ENCODE data around the gene EGFL6. TPM values are rescaled to one million over a fixed set of nuclear protein-coding genes. Genes with fewer than 3 reads are reported as not detected.

The EGFL6 gene
- polyA plus RNA-seq, 1 donor from 2014 or later = 0.36 TPM

DNA sequence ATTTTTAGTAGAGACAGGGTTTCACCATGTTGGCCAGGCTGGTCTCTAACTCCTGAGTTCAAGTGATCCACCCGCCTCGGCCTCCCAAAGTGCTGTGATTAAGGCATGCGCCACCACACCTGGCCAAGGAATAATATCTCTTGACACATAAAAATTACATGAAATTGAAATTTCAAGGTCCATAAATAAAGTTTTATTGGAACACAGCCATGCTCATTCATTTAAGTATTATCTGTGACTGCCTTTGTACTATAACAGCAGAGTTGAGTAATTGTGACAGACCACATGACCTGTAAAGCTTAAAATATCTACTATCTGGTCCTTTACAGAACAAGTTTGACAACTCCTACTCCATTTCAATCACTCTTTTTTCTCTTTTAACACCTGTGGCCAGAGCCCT is 17.8 kb upstream of the EGFL6 start:
- no peaks in the 10 kb centered on the region for H3K9me2 ChIP-seq (ENCODE audit: insufficient read depth, low read length)
- H3K4me2 ChIP-seq (ENCODE audit: low read length) = no peak overlapping the region
- no peaks in the 10 kb centered on the region for H3K9me3 ChIP-seq (ENCODE audit: low read length)
- H3K79me2 ChIP-seq (replicated peaks; ENCODE audit: insufficient read depth, low read length) = no peaks in the 10 kb centered on the region
- no peak overlapping the region for H3K27ac ChIP-seq (ENCODE audit: low read length)
- H4K20me1 ChIP-seq (ENCODE audit: insufficient read depth) = no peaks in the 10 kb centered on the region
- no peak overlapping the region for H3K9ac ChIP-seq (ENCODE audit: low read length)
- no peak overlapping the region for H2AFZ ChIP-seq (ENCODE audit: low read depth, low read length)
- no peaks in the 10 kb centered on the region for H3K36me3 ChIP-seq (ENCODE audit: insufficient read depth, low read length)
- H3F3A ChIP-seq (ENCODE audit: insufficient read depth, low read length, poor library complexity, severe bottlenecking) = no peaks in the 10 kb centered on the region
- TF ChIP-seq MXI1 (conservative IDR thresholded peaks at IDR 0.05; ENCODE audit: poor library complexity, severe bottlenecking) = no peak
- TF ChIP-seq SMC3 (conservative IDR thresholded peaks at IDR 0.05; ENCODE audit: poor library complexity) = no peak
- TF ChIP-seq EP300 (conservative IDR thresholded peaks at IDR 0.05; ENCODE audit: poor library complexity, severe bottlenecking) = no peak
- TF ChIP-seq, protein P1, sequence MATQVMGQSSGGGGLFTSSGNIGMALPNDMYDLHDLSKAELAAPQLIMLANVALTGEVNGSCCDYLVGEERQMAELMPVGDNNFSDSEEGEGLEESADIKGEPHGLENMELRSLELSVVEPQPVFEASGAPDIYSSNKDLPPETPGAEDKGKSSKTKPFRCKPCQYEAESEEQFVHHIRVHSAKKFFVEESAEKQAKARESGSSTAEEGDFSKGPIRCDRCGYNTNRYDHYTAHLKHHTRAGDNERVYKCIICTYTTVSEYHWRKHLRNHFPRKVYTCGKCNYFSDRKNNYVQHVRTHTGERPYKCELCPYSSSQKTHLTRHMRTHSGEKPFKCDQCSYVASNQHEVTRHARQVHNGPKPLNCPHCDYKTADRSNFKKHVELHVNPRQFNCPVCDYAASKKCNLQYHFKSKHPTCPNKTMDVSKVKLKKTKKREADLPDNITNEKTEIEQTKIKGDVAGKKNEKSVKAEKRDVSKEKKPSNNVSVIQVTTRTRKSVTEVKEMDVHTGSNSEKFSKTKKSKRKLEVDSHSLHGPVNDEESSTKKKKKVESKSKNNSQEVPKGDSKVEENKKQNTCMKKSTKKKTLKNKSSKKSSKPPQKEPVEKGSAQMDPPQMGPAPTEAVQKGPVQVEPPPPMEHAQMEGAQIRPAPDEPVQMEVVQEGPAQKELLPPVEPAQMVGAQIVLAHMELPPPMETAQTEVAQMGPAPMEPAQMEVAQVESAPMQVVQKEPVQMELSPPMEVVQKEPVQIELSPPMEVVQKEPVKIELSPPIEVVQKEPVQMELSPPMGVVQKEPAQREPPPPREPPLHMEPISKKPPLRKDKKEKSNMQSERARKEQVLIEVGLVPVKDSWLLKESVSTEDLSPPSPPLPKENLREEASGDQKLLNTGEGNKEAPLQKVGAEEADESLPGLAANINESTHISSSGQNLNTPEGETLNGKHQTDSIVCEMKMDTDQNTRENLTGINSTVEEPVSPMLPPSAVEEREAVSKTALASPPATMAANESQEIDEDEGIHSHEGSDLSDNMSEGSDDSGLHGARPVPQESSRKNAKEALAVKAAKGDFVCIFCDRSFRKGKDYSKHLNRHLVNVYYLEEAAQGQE (IDR thresholded peaks at IDR 0.05; ENCODE audit: borderline replicate concordance) = no peak
- no peak for TF ChIP-seq TAF1 (IDR thresholded peaks at IDR 0.05; ENCODE audit: low read depth)
- TF ChIP-seq RAD21 (conservative IDR thresholded peaks at IDR 0.05) = no peak
- no peak for TF ChIP-seq EZH2 (IDR thresholded peaks at IDR 0.05; ENCODE audit: borderline replicate concordance, insufficient read depth, low read length, poor library complexity, severe bottlenecking)
- TF ChIP-seq, protein P2, sequence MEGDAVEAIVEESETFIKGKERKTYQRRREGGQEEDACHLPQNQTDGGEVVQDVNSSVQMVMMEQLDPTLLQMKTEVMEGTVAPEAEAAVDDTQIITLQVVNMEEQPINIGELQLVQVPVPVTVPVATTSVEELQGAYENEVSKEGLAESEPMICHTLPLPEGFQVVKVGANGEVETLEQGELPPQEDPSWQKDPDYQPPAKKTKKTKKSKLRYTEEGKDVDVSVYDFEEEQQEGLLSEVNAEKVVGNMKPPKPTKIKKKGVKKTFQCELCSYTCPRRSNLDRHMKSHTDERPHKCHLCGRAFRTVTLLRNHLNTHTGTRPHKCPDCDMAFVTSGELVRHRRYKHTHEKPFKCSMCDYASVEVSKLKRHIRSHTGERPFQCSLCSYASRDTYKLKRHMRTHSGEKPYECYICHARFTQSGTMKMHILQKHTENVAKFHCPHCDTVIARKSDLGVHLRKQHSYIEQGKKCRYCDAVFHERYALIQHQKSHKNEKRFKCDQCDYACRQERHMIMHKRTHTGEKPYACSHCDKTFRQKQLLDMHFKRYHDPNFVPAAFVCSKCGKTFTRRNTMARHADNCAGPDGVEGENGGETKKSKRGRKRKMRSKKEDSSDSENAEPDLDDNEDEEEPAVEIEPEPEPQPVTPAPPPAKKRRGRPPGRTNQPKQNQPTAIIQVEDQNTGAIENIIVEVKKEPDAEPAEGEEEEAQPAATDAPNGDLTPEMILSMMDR (IDR thresholded peaks at IDR 0.05; ENCODE audit: poor library complexity, severe bottlenecking) = no peak
- TF ChIP-seq POLR2AphosphoS5 (IDR thresholded peaks at IDR 0.05) = no peak
- no peak overlapping the region for H3K4me3 ChIP-seq (ENCODE audit: low read length)
- H3K27me3 ChIP-seq (ENCODE audit: insufficient read depth, low read depth, low read length) = no peaks in the 10 kb centered on the region

DNA sequence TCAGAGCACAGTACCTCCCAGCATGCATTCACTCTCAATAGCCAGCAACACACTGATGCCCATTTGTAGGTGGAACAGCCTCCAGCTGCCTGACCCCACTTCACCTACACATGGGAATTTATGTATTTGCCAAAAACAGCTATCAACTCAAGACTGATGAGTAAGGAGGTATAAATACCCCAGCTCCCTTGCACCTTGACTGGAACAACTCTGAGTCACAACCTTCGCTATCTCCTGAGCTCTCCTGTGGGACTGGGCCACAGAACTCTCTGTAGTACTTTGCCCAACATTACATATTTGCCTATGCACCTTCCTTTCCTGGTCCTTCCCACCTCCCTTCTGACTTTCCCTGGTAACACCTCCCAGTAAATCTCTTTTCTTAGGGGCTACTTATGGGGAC is 16.5 kb upstream of the EGFL6 start:
- Histone ChIP-seq H3K27me3 (ENCODE audit: insufficient read depth, low read depth, low read length) (no peaks in the 10 kb centered on the region), H3K79me2 (replicated peaks; ENCODE audit: insufficient read depth, low read length) (no peaks in the 10 kb centered on the region), H3K27ac (ENCODE audit: low read length) (no peak overlapping the region), H3K4me3 (ENCODE audit: low read length) (no peak overlapping the region), H3F3A (ENCODE audit: insufficient read depth, low read length, poor library complexity, severe bottlenecking) (no peaks in the 10 kb centered on the region), H2AFZ (ENCODE audit: low read depth, low read length) (no peak overlapping the region), H3K36me3 (ENCODE audit: insufficient read depth, low read length) (no peaks in the 10 kb centered on the region), H3K4me2 (ENCODE audit: low read length) (no peak overlapping the region), H3K9me2 (ENCODE audit: insufficient read depth, low read length) (no peaks in the 10 kb centered on the region), H4K20me1 (ENCODE audit: insufficient read depth) (no peaks in the 10 kb centered on the region), H3K9ac (ENCODE audit: low read length) (no peak overlapping the region), H3K9me3 (ENCODE audit: low read length) (no peaks in the 10 kb centered on the region)
- TF ChIP-seq, protein P1 (IDR thresholded peaks at IDR 0.05; ENCODE audit: borderline replicate concordance) = no peak
- TF ChIP-seq TAF1 (IDR thresholded peaks at IDR 0.05; ENCODE audit: low read depth) (no peak), POLR2AphosphoS5 (IDR thresholded peaks at IDR 0.05) (no peak), MXI1 (conservative IDR thresholded peaks at IDR 0.05; ENCODE audit: poor library complexity, severe bottlenecking) (no peak)
- TF ChIP-seq, protein P2 (IDR thresholded peaks at IDR 0.05; ENCODE audit: poor library complexity, severe bottlenecking) = no peak
